GM18873 (cell line): ENCODE measurements around the gene OGT.

ENCODE experiments used
- ATAC-seq: cut with Tn5 transposase; IDR thresholded peaks from one replicate; pipeline ENCODE4 v1.9.1; 2021; ENCODE audit warnings: mild to moderate bottlenecking, moderate library complexity, moderate number of reproducible peaks; ENCODE audit not compliant: unreplicated experiment, low FRiP score

Gene OGT

GRCh38 chrX:71619193-71619592 lies 86.3 kb downstream of the OGT start:
- no peak for ATAC-seq

- ATAC-seq, result no peak
Measured at GRCh38 chrX:71619986-71620385, 87.1 kb downstream of the OGT start.

- ATAC-seq, result no peak
Measured at GRCh38 chrX:71621603-71622002, 88.7 kb downstream of the OGT start.

- no peak for ATAC-seq
Measured at GRCh38 chrX:71622032-71622575, 89.2 kb downstream of the OGT start.

GRCh38 chrX:71622576-71623450 lies 89.9 kb downstream of the OGT start:
- ATAC-seq, result no peak

- no peak for ATAC-seq
Measured at GRCh38 chrX:71623714-71624113, 90.8 kb downstream of the OGT start.

- no peak for ATAC-seq
Measured at GRCh38 chrX:71625471-71625870, 92.6 kb downstream of the OGT start.
